ENCODE data around the gene STPG4.
A peak's percentile ranks its signal among the peaks of the same experiment; 100 is the strongest.
"Not testable (repeated sequence)": the region's sequence is repeated elsewhere in the genome, so short reads cannot be mapped to it uniquely, and the experiment has no call there.

The STPG4 gene

GRCh38 chr2:47133046-47133445 is 22.1 kb downstream of the STPG4 start:
- TF ChIP-seq JUND (IDR thresholded peaks at IDR 0.05; ENCODE audit: low read depth), result no peak
- in situ Hi-C loops (cut with HindIII; ENCODE audit: low pct_unique_long_range_greater_than_20kb, low sequenced_read_pairs), result no loop called here

DNA sequence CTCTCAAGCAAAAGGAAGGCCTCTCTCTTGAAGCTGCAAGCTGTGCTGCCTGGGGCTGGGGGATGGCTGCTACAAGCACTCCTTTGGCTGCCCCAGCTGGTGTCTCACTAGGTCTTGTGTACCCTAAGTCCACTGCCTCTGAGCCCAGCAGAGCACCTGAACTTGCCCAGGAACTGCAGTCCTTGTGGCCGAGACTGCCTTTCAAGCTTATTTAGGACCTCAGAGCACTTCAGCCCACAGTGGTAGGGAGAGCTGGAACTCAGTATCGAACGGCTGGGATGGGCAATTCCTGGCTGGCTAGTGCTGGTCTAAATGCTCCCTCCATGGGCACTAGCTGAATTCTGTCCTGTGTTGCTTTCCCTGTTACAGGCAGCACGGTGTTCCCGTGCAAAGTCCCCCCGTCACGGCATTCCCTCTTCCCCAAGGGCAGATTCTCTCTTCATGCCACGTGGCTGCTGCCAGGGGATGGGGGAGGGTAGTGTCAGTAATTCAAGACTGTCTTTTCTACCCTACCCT is 25.9 kb downstream of the STPG4 start:
- in situ Hi-C loops (cut with HindIII; ENCODE audit: low pct_unique_long_range_greater_than_20kb, low sequenced_read_pairs), result no loop called here
- DNase-seq (ENCODE audit: low read depth in 1 of 2, low spot score in 1 of 2), result no peak
- TF ChIP-seq JUND (IDR thresholded peaks at IDR 0.05; ENCODE audit: low read depth), result no peak

More at GRCh38 chr2:47133046-47133445, 22.1 kb downstream of the STPG4 start:
- DNase-seq (ENCODE audit: low read depth in 1 of 2, low spot score in 1 of 2), result no peak

DNA sequence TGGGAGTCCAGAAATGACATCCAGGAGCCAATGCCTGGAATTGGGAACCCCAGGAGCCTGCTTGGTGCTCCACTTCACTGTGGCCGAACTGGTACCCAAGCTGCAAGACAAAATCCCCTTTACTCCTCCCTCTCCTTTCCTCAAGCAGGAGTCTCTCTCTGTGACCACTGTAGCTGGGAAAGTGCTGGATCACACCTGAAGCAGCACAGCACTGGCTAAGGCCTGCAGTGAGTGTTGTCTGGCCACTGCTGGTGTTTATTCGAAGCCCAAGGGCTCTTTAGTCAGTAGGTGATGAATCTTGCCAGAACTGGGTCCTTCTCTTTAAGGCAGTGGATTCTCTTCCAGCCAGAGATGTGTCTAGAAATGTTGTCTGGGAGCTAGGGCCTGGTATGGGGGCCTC is 26.4 kb downstream of the STPG4 start:
- TF ChIP-seq JUND (IDR thresholded peaks at IDR 0.05; ENCODE audit: low read depth), result no peak
- no peak for DNase-seq (ENCODE audit: low read depth in 1 of 2, low spot score in 1 of 2)
- in situ Hi-C loops (cut with HindIII; ENCODE audit: low pct_unique_long_range_greater_than_20kb, low sequenced_read_pairs), result no loop called here

DNA sequence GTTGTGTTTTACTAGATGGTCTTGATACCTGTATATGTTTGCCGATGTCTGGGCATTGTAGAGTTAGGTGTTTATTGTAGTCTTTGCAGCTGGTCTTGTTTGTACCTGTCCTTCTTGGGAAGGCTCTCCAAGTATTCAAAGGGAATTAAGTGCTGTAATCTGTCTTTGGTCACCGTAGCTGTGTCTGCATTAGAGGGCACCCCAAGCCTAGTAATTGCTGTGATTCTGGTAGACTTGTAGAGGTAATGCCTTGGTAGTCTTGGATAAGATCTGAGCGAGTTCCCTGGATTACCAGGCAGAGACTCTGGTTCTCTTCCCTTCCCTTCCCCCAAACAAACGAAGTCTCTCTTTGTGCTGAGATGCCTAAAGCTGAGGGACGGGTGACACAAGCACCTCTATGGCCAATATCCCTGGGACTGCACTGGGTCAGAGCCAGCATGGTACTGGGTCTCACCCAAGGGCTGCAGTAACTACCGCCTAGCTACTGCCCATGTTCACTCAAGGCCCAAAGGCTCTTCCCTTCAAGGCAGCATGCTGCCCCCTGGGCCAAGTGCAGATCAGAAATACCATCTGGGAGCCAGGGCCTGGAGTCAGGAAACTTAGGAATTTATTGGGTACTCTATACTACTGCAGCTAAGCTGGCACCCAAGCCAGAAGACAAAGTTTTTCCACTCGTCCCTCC is 27.1 kb downstream of the STPG4 start:
- peak in 1 of 2 experiments; percentile 61 for DNase-seq (ENCODE audit: low read depth in 1 of 2, low spot score in 1 of 2)
- no peak for TF ChIP-seq JUND (IDR thresholded peaks at IDR 0.05; ENCODE audit: low read depth)
- in situ Hi-C loops (cut with HindIII; ENCODE audit: low pct_unique_long_range_greater_than_20kb, low sequenced_read_pairs), result no loop called here

DNA sequence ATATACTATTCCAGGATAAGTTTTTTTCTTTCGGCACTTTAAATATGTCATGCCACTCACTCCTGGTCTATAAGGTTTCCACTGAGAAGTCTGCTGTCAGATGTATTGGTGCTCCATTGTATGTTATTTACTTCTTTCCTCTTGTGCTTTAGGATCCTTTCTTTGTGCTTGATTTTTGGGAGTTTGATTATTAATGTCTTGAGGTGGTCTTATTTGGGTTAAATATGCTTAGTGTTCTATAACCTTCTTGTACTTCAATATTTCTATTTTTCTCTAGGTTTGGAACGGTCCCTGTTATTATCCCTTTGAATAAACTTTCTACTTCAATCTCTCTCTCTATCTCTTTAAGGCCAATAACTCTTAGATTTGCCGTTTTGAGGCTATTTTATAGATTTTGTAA is 28.3 kb downstream of the STPG4 start:
- no peak for DNase-seq (ENCODE audit: low read depth in 1 of 2, low spot score in 1 of 2)
- in situ Hi-C loops (cut with HindIII; ENCODE audit: low pct_unique_long_range_greater_than_20kb, low sequenced_read_pairs), result no loop called here
- no peak for TF ChIP-seq JUND (IDR thresholded peaks at IDR 0.05; ENCODE audit: low read depth)

- in situ Hi-C loops (cut with HindIII; ENCODE audit: low pct_unique_long_range_greater_than_20kb, low sequenced_read_pairs), result not testable (repeated sequence)
These were observed 30.4 kb downstream of the STPG4 start for GRCh38 chr2:47124740-47125139.

DNA sequence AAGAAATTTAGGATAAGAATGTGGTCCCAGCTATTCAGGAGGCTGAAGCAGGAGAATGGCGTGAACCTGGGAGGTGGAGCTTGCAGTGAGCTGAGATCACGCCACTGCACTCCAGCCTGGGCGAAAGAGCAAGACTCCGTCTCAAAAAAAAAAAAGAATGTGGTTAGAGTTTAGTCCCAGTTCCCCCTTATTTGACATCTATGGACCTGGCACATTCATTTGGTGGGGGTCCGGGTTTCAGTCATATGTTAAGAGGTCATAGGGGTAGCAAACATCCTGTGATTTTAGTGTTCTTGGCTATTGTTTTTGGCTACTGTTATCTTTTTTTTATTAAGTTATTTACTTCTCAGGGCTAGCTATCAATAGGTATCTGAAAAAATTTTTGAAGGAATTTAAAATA is 34.7 kb downstream of the STPG4 start:
- DNase-seq (ENCODE audit: low read depth in 1 of 2, low spot score in 1 of 2); in situ Hi-C loops (cut with HindIII; ENCODE audit: low pct_unique_long_range_greater_than_20kb, low sequenced_read_pairs): not testable (repeated sequence)

More at GRCh38 chr2:47124740-47125139, 30.4 kb downstream of the STPG4 start:
- DNase-seq (ENCODE audit: low read depth in 1 of 2, low spot score in 1 of 2), result not testable (repeated sequence)

DNA sequence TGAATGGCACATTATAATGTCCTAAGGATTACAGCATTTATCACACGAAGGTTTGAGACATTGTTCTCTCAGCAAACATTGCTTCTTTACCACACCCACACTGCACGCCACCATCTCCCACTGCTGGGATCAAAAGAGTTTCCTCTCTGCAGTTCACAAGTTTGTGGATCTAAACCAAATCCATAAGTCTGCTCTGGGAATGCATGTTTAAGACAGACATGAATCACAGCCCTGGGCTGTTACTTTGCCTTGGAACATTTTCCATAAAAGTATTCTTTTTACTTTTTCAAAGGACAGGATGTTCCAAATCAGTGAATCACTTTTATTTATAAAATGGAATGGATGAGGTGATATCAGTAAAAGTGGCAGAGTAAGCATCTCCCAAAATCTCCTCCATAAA is 36.1 kb downstream of the STPG4 start:
- no peak for TF ChIP-seq JUND (IDR thresholded peaks at IDR 0.05; ENCODE audit: low read depth)
- no peak for DNase-seq (ENCODE audit: low read depth in 1 of 2, low spot score in 1 of 2)
- in situ Hi-C loops (cut with HindIII; ENCODE audit: low pct_unique_long_range_greater_than_20kb, low sequenced_read_pairs), result no loop called here

DNA sequence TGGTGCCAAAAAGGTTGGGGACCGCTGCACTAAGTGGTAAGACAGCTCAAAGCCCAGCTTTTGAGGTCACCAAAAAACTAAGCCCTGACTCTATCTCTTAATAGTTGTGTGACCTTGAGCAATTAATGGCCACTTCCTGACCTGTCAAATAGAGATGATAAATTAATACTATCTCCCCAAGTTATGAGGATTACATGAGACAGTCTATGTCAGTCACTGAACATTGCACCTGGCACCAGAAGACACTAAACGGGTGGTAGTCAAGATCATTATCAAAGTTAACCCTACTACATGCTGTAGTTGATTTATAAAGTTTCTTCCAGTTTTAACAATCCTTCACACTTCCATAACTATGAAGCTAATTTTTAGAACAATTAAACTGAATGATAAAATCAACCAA is 36.5 kb downstream of the STPG4 start:
- DNase-seq (ENCODE audit: low read depth in 1 of 2, low spot score in 1 of 2), result no peak
- no peak for TF ChIP-seq JUND (IDR thresholded peaks at IDR 0.05; ENCODE audit: low read depth)
- in situ Hi-C loops (cut with HindIII; ENCODE audit: low pct_unique_long_range_greater_than_20kb, low sequenced_read_pairs), result no loop called here

GRCh38 chr2:47112665-47113435 is 42.3 kb downstream of the STPG4 start:
- no peak for TF ChIP-seq JUND (IDR thresholded peaks at IDR 0.05; ENCODE audit: low read depth)
- DNase-seq (ENCODE audit: low read depth in 1 of 2, low spot score in 1 of 2), result no peak
- in situ Hi-C loops (cut with HindIII; ENCODE audit: low pct_unique_long_range_greater_than_20kb, low sequenced_read_pairs), result no loop called here

DNA sequence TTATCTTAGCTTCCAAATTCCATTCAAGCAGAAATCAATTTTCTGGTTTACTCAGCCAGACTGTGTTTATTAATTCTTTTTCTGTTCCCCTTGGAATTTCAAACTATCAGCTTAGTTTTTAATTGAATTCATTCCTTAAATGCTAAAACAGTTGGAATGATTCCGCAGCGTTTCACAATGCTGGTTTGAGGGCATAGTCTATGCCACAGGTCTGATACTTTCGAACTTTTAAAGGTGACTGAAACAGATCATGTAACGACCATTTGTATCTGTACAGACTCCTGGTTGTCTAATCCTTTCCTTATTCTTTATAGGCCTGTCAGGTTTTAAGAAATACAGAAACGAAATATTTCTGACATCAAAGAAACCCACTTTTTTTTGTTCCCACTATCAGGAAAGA is 45.4 kb downstream of the STPG4 start:
- no peak for DNase-seq (ENCODE audit: low read depth in 1 of 2, low spot score in 1 of 2)
- in situ Hi-C loops (cut with HindIII; ENCODE audit: low pct_unique_long_range_greater_than_20kb, low sequenced_read_pairs), result no loop called here
- no peak for TF ChIP-seq JUND (IDR thresholded peaks at IDR 0.05; ENCODE audit: low read depth)

DNA sequence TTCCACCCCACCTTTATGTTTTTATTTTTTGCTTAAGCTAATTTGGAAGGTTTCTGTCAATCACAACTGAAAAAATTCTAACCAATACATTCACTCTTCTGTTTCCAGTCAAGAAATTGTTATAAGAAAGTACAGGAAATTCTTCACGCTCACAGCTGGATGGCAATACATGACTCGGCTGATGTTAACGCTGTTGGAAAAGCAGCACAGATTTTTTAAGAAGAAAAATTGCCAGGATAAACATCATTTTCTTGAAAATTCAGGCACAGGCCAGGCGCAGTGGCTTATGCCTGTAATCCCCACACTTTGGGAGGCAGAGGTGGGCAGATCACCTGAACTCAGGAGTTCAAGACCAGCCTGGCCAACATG is 46.1 kb downstream of the STPG4 start:
- in situ Hi-C loops (cut with HindIII; ENCODE audit: low pct_unique_long_range_greater_than_20kb, low sequenced_read_pairs), result no loop called here
- TF ChIP-seq JUND (IDR thresholded peaks at IDR 0.05; ENCODE audit: low read depth), result no peak
- no peak for DNase-seq (ENCODE audit: low read depth in 1 of 2, low spot score in 1 of 2)

- in situ Hi-C loops (cut with HindIII; ENCODE audit: low pct_unique_long_range_greater_than_20kb, low sequenced_read_pairs); DNase-seq (ENCODE audit: low read depth in 1 of 2, low spot score in 1 of 2): not testable (repeated sequence)
These were observed 46.7 kb downstream of the STPG4 start for GRCh38 chr2:47108267-47109006.

GRCh38 chr2:47107201-47107600 is 47.9 kb downstream of the STPG4 start:
- DNase-seq (ENCODE audit: low read depth in 1 of 2, low spot score in 1 of 2); in situ Hi-C loops (cut with HindIII; ENCODE audit: low pct_unique_long_range_greater_than_20kb, low sequenced_read_pairs): not testable (repeated sequence)

DNA sequence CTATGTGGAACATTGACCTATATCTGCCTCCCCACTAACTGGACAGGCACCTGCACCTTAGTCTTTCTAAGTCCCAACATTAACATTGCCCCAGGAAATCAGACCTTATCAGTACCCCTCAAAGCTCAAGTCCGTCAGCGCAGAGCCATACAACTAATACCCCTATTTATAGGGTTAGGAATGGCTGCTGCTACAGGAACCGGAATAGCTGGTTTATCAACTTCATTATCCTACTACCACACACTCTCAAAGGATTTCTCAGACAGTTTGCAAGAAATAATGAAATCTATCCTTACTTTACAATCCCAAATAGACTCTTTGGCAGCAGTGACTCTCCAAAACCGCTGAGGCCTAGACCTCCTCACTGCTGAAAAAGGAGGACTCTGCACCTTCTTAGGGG is 48.9 kb downstream of the STPG4 start:
- in situ Hi-C loops (cut with HindIII; ENCODE audit: low pct_unique_long_range_greater_than_20kb, low sequenced_read_pairs), result not testable (repeated sequence)
- DNase-seq (ENCODE audit: low read depth in 1 of 2, low spot score in 1 of 2), result peak in 1 of 2 experiments; percentile 25

DNA sequence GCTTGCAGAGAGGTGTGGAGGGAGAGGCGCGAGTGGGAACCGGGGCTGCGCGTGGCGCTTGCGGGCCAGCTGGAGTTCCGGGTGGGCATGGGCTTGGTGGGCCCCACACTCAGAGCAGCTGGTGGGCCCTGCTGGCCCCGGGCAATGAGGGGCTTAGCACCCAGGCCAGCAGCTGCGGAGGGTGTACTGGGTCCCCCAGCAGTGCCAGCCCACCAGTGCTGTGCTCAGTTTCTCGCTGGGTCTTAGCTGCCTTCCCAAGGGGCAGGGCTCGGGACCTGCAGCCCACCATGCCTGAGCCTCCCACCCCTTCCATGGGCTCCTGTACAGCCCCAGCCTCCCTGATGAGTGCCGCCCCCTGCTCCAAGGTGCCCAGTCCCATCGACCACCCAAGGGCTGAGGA is 55.4 kb downstream of the STPG4 start:
- in situ Hi-C loops (cut with HindIII; ENCODE audit: low pct_unique_long_range_greater_than_20kb, low sequenced_read_pairs); DNase-seq (ENCODE audit: low read depth in 1 of 2, low spot score in 1 of 2): not testable (repeated sequence)
